Limb (tissue), 2 donors: ENCODE data around the gene SPATS1.

Experiments
- DNase-seq, 2 donors: peaks; one replicate each; pipeline ENCODE4 v3.0.0-alpha.2; 2016; ENCODE audit errors: extremely low spot score in 2 of 2

Gene SPATS1, protein sequence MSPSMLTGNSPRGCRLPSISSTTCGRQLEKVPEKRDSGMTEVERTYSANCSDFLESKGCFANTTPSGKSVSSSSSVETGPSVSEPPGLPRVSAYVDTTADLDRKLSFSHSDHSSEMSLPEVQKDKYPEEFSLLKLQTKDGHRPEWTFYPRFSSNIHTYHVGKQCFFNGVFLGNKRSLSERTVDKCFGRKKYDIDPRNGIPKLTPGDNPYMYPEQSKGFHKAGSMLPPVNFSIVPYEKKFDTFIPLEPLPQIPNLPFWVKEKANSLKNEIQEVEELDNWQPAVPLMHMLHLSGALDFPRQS

GRCh38 chr6:44342489-44342888 is at the start of gene SPATS1:
TSS of gene SPATS1 (plus strand) at chr6:44342650. CDS start at chr6:44343096, 446 bp downstream.
- peak in 1 of 2 donors; percentile 56 for DNase-seq

GRCh38 chr6:44292661-44293365 is 49.6 kb upstream of the SPATS1 start:
- DNase-seq = no peak

DNA sequence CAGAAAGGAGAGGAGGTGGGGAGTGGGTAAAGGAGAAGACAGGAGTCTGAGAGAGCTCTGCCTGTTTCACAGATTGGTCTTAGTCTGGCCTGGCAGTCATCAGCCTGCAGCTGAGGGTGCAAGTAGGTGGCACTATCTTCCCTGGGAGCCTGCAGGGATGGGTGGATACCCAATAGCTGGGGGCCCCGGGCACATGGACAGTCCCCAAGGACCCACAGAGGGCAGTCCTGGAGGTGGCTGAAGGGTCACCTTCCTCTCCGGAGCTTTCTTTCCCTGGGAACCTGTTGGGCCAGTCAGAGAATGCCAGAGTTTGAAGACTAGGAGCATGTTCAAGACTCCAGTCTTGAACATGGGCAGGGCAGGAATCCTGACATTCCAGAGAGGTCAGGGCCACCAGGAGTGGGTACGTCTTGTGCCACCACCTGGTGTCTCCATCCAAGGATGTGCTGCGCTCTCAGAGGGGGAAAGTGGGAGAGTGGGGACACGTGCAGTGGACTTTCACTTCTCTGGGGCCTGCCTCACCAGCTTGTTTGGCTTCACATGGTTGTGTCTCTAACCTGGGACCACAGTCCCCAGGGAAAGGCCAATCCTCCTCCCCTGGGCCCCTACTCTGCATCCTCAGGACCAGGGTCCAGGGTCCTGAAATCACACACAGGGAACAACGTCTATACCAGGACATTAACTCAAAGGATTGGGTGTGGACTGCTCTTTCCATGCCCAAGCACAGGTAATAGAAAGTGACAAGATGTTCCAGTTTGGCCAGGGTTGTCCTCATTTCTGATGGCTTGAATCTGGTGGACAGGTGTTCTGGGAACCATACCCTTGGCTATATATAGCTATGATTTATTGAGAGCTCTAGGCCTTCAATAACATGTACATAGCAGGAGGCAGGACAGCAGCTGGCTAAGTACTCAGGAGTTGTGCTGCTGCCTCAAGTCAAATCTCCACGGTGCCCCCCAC is 47.3 kb upstream of the SPATS1 start:
- no peak for DNase-seq

- DNase-seq = peak; percentile 7 to 82
Observed at GRCh38 chr6:44297063-44298038, 45.1 kb upstream of the SPATS1 start.

DNA sequence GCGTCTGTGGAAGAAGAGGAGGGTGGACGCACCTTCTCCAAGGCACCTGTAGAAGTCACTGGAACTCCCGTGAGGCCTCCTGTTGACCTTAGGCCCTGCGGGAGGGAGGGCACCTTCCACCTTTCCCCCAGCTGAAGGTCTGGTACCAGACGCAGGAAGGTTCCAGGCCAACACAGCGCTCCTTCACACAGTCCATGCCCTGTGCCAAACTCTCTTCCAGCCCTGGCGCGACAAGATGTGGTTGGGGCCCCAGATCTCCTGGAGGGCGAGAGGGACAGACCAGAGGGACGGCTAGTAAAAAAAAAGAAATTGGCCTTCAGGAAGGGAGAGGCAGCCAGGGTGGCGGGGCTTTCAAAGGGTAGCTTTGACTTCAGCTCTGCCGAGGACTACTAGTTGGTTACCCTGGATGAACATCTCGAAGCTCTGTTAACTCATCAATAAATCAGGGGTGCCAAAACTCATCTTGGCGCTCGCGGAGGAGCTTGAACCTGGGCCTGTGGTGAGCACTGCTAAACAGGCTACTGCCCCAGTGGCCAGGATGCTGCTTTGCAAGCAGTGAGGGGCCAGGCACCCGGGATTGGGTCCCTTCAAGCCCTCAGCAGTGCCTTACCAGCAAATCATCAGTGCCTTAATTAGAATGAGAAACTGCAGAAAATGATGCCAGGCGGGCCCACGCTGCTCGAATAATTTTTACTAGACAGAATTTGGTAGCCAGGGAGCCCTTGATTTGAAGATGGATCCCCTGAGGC is 44.2 kb upstream of the SPATS1 start:
- DNase-seq = no peak

- no peak for DNase-seq
Observed at GRCh38 chr6:44298864-44299263, 43.6 kb upstream of the SPATS1 start.

DNA sequence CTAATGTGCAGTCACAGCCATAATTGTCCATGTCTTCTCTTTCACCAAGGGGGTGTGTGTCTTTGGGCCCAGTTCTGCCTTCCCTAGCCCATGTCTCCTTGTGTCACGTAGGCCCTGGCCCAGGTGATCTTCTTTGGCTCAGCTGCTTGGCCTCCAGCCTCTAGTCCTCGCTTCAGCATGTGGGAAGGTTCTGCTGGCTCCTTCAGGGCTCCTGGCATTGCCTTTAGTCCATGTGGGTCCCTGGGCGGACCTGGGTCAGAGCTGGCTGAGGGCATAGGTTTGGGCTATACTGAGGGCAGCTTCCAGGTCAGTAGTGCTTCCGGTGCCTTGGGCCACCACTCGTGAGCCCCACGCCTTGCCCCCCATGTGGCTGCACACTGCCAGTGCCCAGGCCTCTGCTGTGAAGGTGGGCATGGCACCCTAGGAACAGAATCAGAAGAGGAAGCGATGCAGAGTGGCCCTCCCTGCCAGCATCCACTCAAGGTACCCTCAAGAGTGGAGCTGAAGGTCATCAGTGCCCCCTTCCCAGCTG is 42.1 kb upstream of the SPATS1 start:
- no peak for DNase-seq

DNA sequence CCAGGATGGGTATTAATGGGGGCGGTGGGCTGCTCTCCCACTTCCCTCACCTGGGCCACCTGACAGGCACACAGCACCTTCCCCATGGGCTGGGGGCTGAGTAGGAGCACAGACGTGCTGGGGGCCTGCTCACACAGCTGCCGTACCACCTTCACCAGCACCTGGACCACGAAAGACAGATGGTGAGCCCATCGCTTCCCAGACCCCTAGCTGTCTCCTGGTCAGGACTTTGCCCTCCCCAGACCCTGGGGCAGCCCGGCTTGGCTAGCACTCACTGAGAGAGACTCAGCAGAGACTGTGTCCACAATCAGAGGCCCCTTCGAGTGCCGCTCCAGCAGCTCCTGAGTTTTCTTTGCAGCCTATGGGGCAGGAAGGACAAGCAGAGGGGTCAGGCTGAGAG is 41.3 kb upstream of the SPATS1 start:
- DNase-seq = no peak

DNA sequence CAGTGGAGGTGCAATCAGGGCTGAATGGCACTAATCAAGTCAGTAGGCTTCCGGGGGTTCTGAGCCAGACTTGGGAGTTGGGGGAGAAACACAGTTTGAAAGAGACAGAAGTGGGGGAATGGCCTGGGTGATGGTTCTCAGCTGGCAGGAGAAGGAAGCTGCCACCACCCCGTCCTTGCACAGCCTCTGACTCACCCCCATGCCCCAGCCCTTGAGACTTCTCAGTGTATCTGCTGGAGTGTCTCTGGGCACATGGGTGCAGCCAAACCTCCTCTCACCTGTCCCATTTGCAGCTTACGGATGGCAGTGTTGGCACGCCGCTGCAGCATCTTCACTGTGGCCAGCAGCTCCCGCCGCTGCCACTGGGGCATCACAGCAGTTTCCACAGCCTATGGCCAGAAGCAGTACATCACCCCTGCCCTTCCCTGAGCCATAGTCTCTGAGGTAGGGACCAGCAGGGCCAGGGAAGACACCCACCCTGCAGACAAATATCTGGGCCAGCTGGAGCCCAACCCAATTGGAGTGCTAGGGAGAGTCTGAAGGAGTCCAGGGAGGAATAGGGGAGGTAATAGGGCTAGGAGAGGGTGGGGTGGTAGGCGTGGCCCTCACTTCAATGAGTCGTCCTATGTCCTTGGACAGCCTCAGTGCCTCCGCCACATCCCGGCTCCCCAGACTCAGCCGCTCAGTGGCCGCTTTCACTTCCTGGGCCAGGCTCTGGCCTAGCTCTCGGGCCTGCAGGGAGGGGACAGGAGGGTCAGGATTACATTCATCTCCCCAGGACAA is 40.5 kb upstream of the SPATS1 start:
- no peak for DNase-seq

GRCh38 chr6:44302856-44303255 is 39.6 kb upstream of the SPATS1 start:
- no peak for DNase-seq

DNA sequence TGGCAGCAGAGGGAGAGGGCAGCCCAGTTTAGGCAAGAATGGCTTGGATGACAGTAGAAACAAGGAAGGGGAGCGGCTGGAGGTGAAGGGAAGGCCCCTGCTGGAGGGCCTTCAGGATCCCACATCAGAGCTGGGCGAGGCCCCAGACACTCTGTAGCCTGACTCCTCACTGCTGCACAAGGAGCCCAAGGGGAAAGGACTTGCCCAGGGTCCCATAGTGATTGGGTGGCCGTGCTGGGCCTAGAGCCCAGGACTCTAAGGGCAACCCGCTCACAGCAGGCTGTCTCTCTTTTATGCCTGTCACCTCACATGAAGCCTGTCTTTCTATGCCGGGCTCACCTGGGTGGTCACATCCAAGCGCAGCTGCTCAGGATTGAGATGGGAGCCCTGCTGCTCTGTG is 38.6 kb upstream of the SPATS1 start:
- no peak for DNase-seq

GRCh38 chr6:44304282-44305199 is 37.9 kb upstream of the SPATS1 start:
- DNase-seq = no peak

DNA sequence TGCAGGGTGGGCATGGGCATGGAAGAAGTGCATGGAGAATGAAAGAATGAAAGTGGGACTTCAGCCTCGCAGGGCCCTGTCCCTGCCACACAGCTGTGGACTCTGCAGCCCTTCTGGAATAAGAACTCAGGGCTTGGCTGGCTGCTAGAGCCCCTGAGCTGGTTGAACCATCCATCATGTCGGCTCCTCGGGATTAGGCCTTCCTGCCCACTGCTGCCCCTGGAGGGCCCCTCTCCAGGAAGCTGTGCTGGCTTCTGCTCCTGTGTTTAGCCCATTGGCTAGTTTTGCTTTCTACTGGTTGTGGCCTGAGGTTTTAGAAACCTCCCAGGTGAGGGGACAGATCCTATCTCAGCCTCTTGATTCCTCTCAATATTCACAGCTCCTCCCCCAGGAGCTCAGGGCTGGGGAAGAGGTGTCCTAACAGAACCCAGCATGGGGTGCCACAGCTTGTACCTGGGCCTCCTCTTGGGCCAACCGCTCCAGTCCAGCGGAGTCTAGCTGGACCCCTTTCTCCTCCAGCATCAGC is 37.2 kb upstream of the SPATS1 start:
- DNase-seq = no peak

GRCh38 chr6:44306710-44307109 is 35.7 kb upstream of the SPATS1 start:
- no peak for DNase-seq

DNA sequence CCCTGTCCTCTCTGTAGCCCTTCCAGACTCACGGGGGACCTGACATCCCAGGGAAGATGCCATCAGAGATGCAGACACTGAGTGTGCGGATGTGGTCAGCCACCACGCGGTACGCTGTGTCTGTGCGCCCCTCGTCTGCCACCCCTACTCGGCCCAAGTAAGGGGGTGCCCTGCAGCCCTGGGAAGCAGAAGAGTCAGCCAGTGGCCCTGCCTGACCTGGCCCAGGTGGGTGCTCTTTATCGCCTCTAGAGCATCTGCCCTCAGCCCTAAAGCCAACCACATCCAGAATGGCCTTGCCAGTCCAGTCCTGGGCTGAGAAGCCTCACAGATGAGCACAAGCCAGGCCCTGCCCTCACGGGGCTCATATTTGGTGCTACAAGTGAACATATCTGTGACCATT is 35.2 kb upstream of the SPATS1 start:
- no peak for DNase-seq

GRCh38 chr6:44309092-44309491 is 33.4 kb upstream of the SPATS1 start:
- DNase-seq = no peak

DNA sequence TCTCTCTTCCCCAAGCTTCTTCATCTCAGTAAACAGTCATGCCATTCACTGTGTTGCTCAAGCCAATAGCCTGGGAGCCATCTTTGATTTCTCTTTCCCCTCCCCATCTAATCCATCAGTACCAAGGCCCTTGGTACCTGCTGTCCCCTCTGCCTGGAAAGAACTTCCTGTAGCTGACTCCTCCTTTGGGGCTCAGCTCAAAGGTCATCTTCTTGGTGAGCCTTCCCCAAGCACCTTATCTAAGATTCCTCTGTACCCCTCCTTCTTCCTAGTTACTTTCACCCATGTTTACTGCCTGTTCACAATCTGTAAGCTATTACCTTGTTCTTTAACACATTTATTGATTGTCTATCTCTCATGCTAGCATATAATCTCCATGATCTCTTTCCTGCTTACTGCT is 32.8 kb upstream of the SPATS1 start:
- DNase-seq = no peak

GRCh38 chr6:44310241-44310640 is 32.2 kb upstream of the SPATS1 start:
- DNase-seq = no peak
